Liver (tissue), 9 donors: Measurements from ENCODE around the gene BET1. TPM values are rescaled to one million over a fixed set of nuclear protein-coding genes. Genes with fewer than 3 reads are reported as not detected.

Experiments used
- DNase-seq: peaks from one replicate; pipeline ENCODE4 v3.0.0-alpha.2; 2017; ENCODE audit warnings: low spot score
- H3K27ac ChIP-seq, 2 donors: one replicate each; pipeline ENCODE4 v1.7.0; 2013; ENCODE audit warnings: inconsistent platforms in 2 of 2, low read length in 2 of 2, control low read depth in 1 of 2, low read depth in 1 of 2, mild to moderate bottlenecking in 1 of 2
- H3K27me3 ChIP-seq, 4 donors: one replicate each; pipeline versions ENCODE4 v1.6.1 to v1.7.0; 2013; ENCODE audit warnings: low read length in 3 of 4, inconsistent platforms in 1 of 4, mild to moderate bottlenecking in 1 of 4, moderate library complexity in 1 of 4; ENCODE audit not compliant: control insufficient read depth in 4 of 4, insufficient read depth in 4 of 4
- H3K36me3 ChIP-seq, 4 donors: one replicate each; pipeline versions ENCODE4 v1.6.1 to v1.7.0; 2013; ENCODE audit warnings: low read length in 3 of 4, mild to moderate bottlenecking in 3 of 4, low read depth in 1 of 4, moderate library complexity in 1 of 4; ENCODE audit not compliant: control insufficient read depth in 4 of 4, insufficient read depth in 3 of 4
- H3K4me1 ChIP-seq, 4 donors: one replicate each; pipeline versions ENCODE4 v1.6.1 to v1.7.0; 2013; ENCODE audit warnings: low read length in 3 of 4, mild to moderate bottlenecking in 3 of 4, moderate library complexity in 1 of 4; ENCODE audit not compliant: control insufficient read depth in 4 of 4, insufficient read depth in 4 of 4
- H3K4me3 ChIP-seq, 3 donors: one replicate each; pipeline versions ENCODE4 v1.6.1 to v1.7.0; 2013; ENCODE audit warnings: low read length in 3 of 3, control low read depth in 1 of 3, low read depth in 1 of 3, mild to moderate bottlenecking in 1 of 3
- H3K9ac ChIP-seq, 2 donors: one replicate each; pipeline ENCODE4 v1.7.0; 2013; ENCODE audit warnings: low read length in 2 of 2, mild to moderate bottlenecking in 2 of 2, moderate library complexity in 2 of 2, control low read depth in 1 of 2, low read depth in 1 of 2
- H3K9me3 ChIP-seq, 4 donors: one replicate each; pipeline versions ENCODE4 v1.6.1 to v1.7.0; 2013; ENCODE audit warnings: low read length in 3 of 4; ENCODE audit not compliant: control insufficient read depth in 4 of 4
- ATF3 ChIP-seq: IDR thresholded peaks from 2 replicates; pipeline ENCODE4 v1.6.1; 2016; ENCODE audit warnings: antibody characterized with exemption
- EGR1 ChIP-seq, 2 donors: IDR thresholded peaks; 2 replicates each; pipeline ENCODE4 v1.6.1; 2016 to 2018; ENCODE audit warnings: antibody characterized with exemption in 2 of 2, low read depth in 2 of 2
- FOXA1 ChIP-seq: IDR thresholded peaks from 2 replicates; pipeline ENCODE4 v1.6.1; 2016; ENCODE audit warnings: antibody characterized with exemption
- FOXA2 ChIP-seq: IDR thresholded peaks from 2 replicates; pipeline ENCODE4 v1.6.1; 2016; ENCODE audit warnings: antibody characterized with exemption
- GABPA ChIP-seq, 2 donors: IDR thresholded peaks in 1 of 2; conservative IDR thresholded peaks in 1 of 2; 2 replicates each; pipeline ENCODE4 v1.6.1; 2016; ENCODE audit warnings: antibody characterized with exemption in 2 of 2, mild to moderate bottlenecking in 1 of 2, moderate library complexity in 1 of 2
- HNF4A ChIP-seq, 2 donors: conservative IDR thresholded peaks; 2 replicates each; pipeline ENCODE4 v1.6.1; 2016; ENCODE audit warnings: antibody characterized with exemption in 2 of 2, mild to moderate bottlenecking in 2 of 2
- HNF4G ChIP-seq: IDR thresholded peaks from 2 replicates; pipeline ENCODE4 v1.6.1; 2016; ENCODE audit warnings: antibody characterized with exemption
- JUND ChIP-seq, 2 donors: IDR thresholded peaks; 2 replicates each; pipeline ENCODE4 v1.6.1; 2016; ENCODE audit warnings: antibody characterized with exemption in 2 of 2
- MAX ChIP-seq: IDR thresholded peaks from 2 replicates; pipeline ENCODE4 v1.6.1; 2016; ENCODE audit warnings: antibody characterized with exemption
- RAD21 ChIP-seq, 2 donors: IDR thresholded peaks; 2 replicates each; pipeline ENCODE4 v1.6.1; 2016; ENCODE audit warnings: antibody characterized with exemption in 2 of 2, mild to moderate bottlenecking in 2 of 2
- RXRA ChIP-seq, 2 donors: IDR thresholded peaks; 2 replicates each; pipeline ENCODE4 v1.6.1; 2017 to 2018; ENCODE audit warnings: antibody characterized with exemption in 2 of 2, mild to moderate bottlenecking in 1 of 2
- SP1 ChIP-seq: IDR thresholded peaks from 2 replicates; pipeline ENCODE4 v1.6.1; 2018; ENCODE audit warnings: antibody characterized with exemption, mild to moderate bottlenecking
- TAF1 ChIP-seq: conservative IDR thresholded peaks from 2 replicates; pipeline ENCODE4 v1.6.1; 2016; ENCODE audit warnings: antibody characterized with exemption, mild to moderate bottlenecking
- YY1 ChIP-seq: IDR thresholded peaks from 2 replicates; pipeline ENCODE4 v1.6.1; 2016; ENCODE audit warnings: antibody characterized with exemption, mild to moderate bottlenecking
- WGBS: extraction: QIAGEN DNeasy Blood & Tissue Kit; methylation state at CpG from one replicate; pipeline ENCODE4 v1.1.7; 2013; 5-methylcytosine and 5-hydroxymethylcytosine counted together
- polyA plus RNA-seq, 2 donors: library from polyadenylated mRNA; stranded (reverse) in 1 of 2; unstranded in 1 of 2; fragments of 200-250 nt in 1 of 2; fragments of >200 nt in 1 of 2; fragmentation: Nextera tagmentation in 1 of 2; extraction: Ambion mirVana in 1 of 2; gene quantifications; one replicate each; pipeline versions ENCODE4 v1.2.1 to v1.2.3, GENCODE V29; 2013 to 2015
- total RNA-seq, 2 donors: library from RNA; depleted of rRNA; stranded (reverse); fragments of >200 nt; gene quantifications; one replicate each; pipeline ENCODE4 v1.2.3, GENCODE V29; 2014
- TF ChIP-seq, protein P1 (sequence below): fragments of 150-350 bp; IDR thresholded peaks from 2 replicates; pipeline ENCODE4 v1.5.1; 2017; ENCODE audit warnings: improper control_type of control experiment, low read depth, low read length; ENCODE audit not compliant: missing input control
- TF ChIP-seq, protein P2 (sequence below): IDR thresholded peaks from 2 replicates; pipeline ENCODE4 v1.6.1; 2016; ENCODE audit warnings: antibody characterized with exemption, mild to moderate bottlenecking
- TF ChIP-seq, protein P3 (sequence below): IDR thresholded peaks from 2 replicates; pipeline ENCODE4 v1.6.1; 2016; ENCODE audit warnings: antibody characterized with exemption
- donor health status: healthy.
- donor health status: healthy.
- donor health status: healthy.
- donor health status: healthy.
- donor health status: healthy.

BET1 gene
- total and polyA plus RNA-seq, 4 donors = 12.7 to 23.9 (median 16.2) TPM

DNA sequence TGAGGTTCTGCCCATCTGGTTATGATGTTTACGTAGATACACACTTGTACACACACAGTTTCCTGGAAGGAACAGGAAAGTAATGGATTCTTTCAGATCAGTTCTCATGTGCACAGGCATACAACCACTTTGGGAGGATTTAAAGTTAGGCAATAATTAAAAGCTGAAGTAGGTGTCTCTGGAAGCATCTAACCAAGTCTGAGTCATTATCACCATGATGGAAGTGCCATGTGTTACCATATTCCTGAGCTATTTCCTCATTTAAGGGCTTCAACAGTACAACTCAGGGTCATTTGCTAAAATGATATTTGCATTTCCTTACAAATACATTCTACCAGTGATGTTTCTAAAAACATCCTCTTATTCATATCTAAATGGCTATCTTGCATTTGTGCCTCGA lies 41.4 kb upstream of the BET1 start:
- no peaks in the 10 kb centered on the region for H3K4me1 ChIP-seq
- H3K27me3 ChIP-seq = peaks cover 0 to 3% (median 0%) of the 10 kb centered on the region in 4 donors
- TF ChIP-seq, protein P1, sequence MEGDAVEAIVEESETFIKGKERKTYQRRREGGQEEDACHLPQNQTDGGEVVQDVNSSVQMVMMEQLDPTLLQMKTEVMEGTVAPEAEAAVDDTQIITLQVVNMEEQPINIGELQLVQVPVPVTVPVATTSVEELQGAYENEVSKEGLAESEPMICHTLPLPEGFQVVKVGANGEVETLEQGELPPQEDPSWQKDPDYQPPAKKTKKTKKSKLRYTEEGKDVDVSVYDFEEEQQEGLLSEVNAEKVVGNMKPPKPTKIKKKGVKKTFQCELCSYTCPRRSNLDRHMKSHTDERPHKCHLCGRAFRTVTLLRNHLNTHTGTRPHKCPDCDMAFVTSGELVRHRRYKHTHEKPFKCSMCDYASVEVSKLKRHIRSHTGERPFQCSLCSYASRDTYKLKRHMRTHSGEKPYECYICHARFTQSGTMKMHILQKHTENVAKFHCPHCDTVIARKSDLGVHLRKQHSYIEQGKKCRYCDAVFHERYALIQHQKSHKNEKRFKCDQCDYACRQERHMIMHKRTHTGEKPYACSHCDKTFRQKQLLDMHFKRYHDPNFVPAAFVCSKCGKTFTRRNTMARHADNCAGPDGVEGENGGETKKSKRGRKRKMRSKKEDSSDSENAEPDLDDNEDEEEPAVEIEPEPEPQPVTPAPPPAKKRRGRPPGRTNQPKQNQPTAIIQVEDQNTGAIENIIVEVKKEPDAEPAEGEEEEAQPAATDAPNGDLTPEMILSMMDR = no peak
- TF ChIP-seq SP1 = no peak
- TF ChIP-seq ATF3 = no peak
- TF ChIP-seq HNF4A (conservative IDR thresholded peaks at IDR 0.05) = no peak
- no peak for TF ChIP-seq HNF4G
- no peak for TF ChIP-seq FOXA2
- no peak for TF ChIP-seq RXRA (IDR thresholded peaks at IDR 0.05)
- no peaks in the 10 kb centered on the region for H3K9me3 ChIP-seq
- H3K9ac ChIP-seq = no peak overlapping the region
- WGBS = 25% methylated on average over 2 of the region's 2 CpGs
- H3K4me3 ChIP-seq = no peak overlapping the region
- no peak for DNase-seq
- H3K36me3 ChIP-seq = no peaks in the 10 kb centered on the region
- no peak overlapping the region for H3K27ac ChIP-seq

GRCh38 chr7:94044806-94045205 lies 40.7 kb upstream of the BET1 start:
- TF ChIP-seq FOXA1 = no peak
- no peak for TF ChIP-seq EGR1 (IDR thresholded peaks at IDR 0.05; ENCODE audit: low read depth in 2 of 2)
- TF ChIP-seq, protein P1 = no peak
- TF ChIP-seq, protein P2, sequence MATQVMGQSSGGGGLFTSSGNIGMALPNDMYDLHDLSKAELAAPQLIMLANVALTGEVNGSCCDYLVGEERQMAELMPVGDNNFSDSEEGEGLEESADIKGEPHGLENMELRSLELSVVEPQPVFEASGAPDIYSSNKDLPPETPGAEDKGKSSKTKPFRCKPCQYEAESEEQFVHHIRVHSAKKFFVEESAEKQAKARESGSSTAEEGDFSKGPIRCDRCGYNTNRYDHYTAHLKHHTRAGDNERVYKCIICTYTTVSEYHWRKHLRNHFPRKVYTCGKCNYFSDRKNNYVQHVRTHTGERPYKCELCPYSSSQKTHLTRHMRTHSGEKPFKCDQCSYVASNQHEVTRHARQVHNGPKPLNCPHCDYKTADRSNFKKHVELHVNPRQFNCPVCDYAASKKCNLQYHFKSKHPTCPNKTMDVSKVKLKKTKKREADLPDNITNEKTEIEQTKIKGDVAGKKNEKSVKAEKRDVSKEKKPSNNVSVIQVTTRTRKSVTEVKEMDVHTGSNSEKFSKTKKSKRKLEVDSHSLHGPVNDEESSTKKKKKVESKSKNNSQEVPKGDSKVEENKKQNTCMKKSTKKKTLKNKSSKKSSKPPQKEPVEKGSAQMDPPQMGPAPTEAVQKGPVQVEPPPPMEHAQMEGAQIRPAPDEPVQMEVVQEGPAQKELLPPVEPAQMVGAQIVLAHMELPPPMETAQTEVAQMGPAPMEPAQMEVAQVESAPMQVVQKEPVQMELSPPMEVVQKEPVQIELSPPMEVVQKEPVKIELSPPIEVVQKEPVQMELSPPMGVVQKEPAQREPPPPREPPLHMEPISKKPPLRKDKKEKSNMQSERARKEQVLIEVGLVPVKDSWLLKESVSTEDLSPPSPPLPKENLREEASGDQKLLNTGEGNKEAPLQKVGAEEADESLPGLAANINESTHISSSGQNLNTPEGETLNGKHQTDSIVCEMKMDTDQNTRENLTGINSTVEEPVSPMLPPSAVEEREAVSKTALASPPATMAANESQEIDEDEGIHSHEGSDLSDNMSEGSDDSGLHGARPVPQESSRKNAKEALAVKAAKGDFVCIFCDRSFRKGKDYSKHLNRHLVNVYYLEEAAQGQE = no peak
- no peak for TF ChIP-seq JUND (IDR thresholded peaks at IDR 0.05)
- no peak for TF ChIP-seq FOXA2
- no peak for TF ChIP-seq YY1
- no peak for TF ChIP-seq GABPA (IDR thresholded peaks at IDR 0.05 in 1 of 2, conservative IDR thresholded peaks at IDR 0.05 in 1 of 2)
- no peak for TF ChIP-seq SP1
- no peak for TF ChIP-seq MAX
- TF ChIP-seq ATF3 = no peak
- TF ChIP-seq RAD21 (IDR thresholded peaks at IDR 0.05) = no peak
- no peak for TF ChIP-seq TAF1
- TF ChIP-seq HNF4G = no peak
- TF ChIP-seq, protein P3, sequence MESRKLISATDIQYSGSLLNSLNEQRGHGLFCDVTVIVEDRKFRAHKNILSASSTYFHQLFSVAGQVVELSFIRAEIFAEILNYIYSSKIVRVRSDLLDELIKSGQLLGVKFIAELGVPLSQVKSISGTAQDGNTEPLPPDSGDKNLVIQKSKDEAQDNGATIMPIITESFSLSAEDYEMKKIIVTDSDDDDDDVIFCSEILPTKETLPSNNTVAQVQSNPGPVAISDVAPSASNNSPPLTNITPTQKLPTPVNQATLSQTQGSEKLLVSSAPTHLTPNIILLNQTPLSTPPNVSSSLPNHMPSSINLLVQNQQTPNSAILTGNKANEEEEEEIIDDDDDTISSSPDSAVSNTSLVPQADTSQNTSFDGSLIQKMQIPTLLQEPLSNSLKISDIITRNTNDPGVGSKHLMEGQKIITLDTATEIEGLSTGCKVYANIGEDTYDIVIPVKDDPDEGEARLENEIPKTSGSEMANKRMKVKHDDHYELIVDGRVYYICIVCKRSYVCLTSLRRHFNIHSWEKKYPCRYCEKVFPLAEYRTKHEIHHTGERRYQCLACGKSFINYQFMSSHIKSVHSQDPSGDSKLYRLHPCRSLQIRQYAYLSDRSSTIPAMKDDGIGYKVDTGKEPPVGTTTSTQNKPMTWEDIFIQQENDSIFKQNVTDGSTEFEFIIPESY = no peak
- TF ChIP-seq HNF4A (conservative IDR thresholded peaks at IDR 0.05) = no peak
- Histone ChIP-seq H3K36me3 (no peaks in the 10 kb centered on the region), H3K27ac (no peak overlapping the region), H3K27me3 (no peaks in the 10 kb centered on the region), H3K4me1 (no peaks in the 10 kb centered on the region), H3K9me3 (no peaks in the 10 kb centered on the region), H3K4me3 (no peak overlapping the region), H3K9ac (no peak overlapping the region)
- no peak for DNase-seq
